T-helper 2 cell treated with Interferon-gamma antibody and Interleukin-4, amounts not matched to agents 100 ng/mL and 5 ng/mL, for 36 hours (primary cell): Measurements from ENCODE around the gene SLMAP. TPM values are rescaled to one million over a fixed set of nuclear protein-coding genes. Genes with fewer than 3 reads are reported as not detected.

Experiments used
- intact Hi-C: fragments of 100-400 bp; cut with micrococcal nuclease; formaldehyde crosslinking; loops from one replicate; pipeline ENCODE4 v1.15.1; 2023
- total RNA-seq: library from RNA; stranded (reverse); gene quantifications from 2 replicates; pipeline ENCODE4 v1.2.3, GENCODE V29; 2022

The SLMAP gene
- total RNA-seq, 1 donor from 2014 or later, result 51.1 TPM

GRCh38 chr3:57959423-57960173 lies 203.5 kb downstream of the SLMAP start:
- intact Hi-C loops, result loop anchor here (5.0 kb wide), 2 partner anchors 48 to 218 kb away; partner anchors contain the start of gene FLNB

GRCh38 chr3:57960174-57960505 lies 204.0 kb downstream of the SLMAP start:
- intact Hi-C loops, result loop anchor here (5.0 kb wide), 2 partner anchors 47 to 217 kb away; partner anchors contain the start of gene FLNB

- intact Hi-C loops, result loop anchor here (5.0 kb wide), 2 partner anchors 46 to 216 kb away; partner anchors contain the start of gene FLNB
Measured at GRCh38 chr3:57961177-57961827, 205.2 kb downstream of the SLMAP start.

GRCh38 chr3:57961828-57962447 lies 205.8 kb downstream of the SLMAP start:
- intact Hi-C loops, result loop anchor here (5.0 kb wide), 2 partner anchors 45 to 215 kb away; partner anchors contain the start of gene FLNB

GRCh38 chr3:57962448-57962834 lies 206.3 kb downstream of the SLMAP start:
- intact Hi-C loops, result loop anchor here (5.0 kb wide), 2 partner anchors 45 to 215 kb away; partner anchors contain the start of gene FLNB

GRCh38 chr3:57963811-57964346 lies 207.8 kb downstream of the SLMAP start:
- intact Hi-C loops, result loop anchor here (5.0 kb wide), 2 partner anchors 43 to 213 kb away; partner anchors contain the start of gene FLNB

GRCh38 chr3:57966829-57967228 lies 210.7 kb downstream of the SLMAP start:
- intact Hi-C loops, result no loop called here

- intact Hi-C loops, result no loop called here
Measured at GRCh38 chr3:57967590-57967989, 211.5 kb downstream of the SLMAP start.

GRCh38 chr3:57968501-57968900 lies 212.4 kb downstream of the SLMAP start:
- intact Hi-C loops, result no loop called here

GRCh38 chr3:57971975-57972374 lies 215.9 kb downstream of the SLMAP start:
- intact Hi-C loops, result no loop called here

GRCh38 chr3:57972531-57973111 lies 216.5 kb downstream of the SLMAP start:
- intact Hi-C loops, result no loop called here

- intact Hi-C loops, result no loop called here
Measured at GRCh38 chr3:57973715-57974477, 217.8 kb downstream of the SLMAP start.

- intact Hi-C loops, result no loop called here
Measured at GRCh38 chr3:57974796-57975388, 218.8 kb downstream of the SLMAP start.

- intact Hi-C loops, result no loop called here
Measured at GRCh38 chr3:57977818-57978235, 221.7 kb downstream of the SLMAP start.

- intact Hi-C loops, result no loop called here
Measured at GRCh38 chr3:57978316-57978715, 222.2 kb downstream of the SLMAP start.

Other genes starting within 250 kb of the SLMAP start
- 0.14 TPM in 1 of 2 replicates, not detected in the other for gene DNAH12, start 212.0 kb upstream of the SLMAP start, total RNA-seq
- gene PDE12, start 200.0 kb upstream of the SLMAP start, total RNA-seq, result 27.0 and 27.9 TPM in 2 replicates
- gene ARF4, start 159.0 kb upstream of the SLMAP start, total RNA-seq, result 69.6 and 72.9 TPM in 2 replicates
- gene DENND6A, start 63.2 kb upstream of the SLMAP start, total RNA-seq, result 33.4 and 35.6 TPM in 2 replicates